GM12874 (cell line): Measurements from ENCODE around the gene MRTFA.

Experiments
- CTCF ChIP-seq: IDR thresholded peaks from 2 replicates; pipeline ENCODE4 v1.5.1; 2011; ENCODE audit warnings: low read depth, mild to moderate bottlenecking, control low read depth, low read length, moderate library complexity; ENCODE audit not compliant: insufficient read depth

MRTFA gene

GRCh38 chr22:40525250-40525884, 111.2 kb downstream of the MRTFA start:
- peak; percentile 68 for TF ChIP-seq CTCF

- peak; percentile 46 for TF ChIP-seq CTCF
Observed at GRCh38 chr22:40524392-40525249, 111.9 kb downstream of the MRTFA start.

GRCh38 chr22:40522141-40522540, 114.4 kb downstream of the MRTFA start:
- TF ChIP-seq CTCF = no peak

- no peak for TF ChIP-seq CTCF
Observed at GRCh38 chr22:40521046-40521445, 115.5 kb downstream of the MRTFA start.

GRCh38 chr22:40520562-40520961, 116.0 kb downstream of the MRTFA start:
- no peak for TF ChIP-seq CTCF

DNA sequence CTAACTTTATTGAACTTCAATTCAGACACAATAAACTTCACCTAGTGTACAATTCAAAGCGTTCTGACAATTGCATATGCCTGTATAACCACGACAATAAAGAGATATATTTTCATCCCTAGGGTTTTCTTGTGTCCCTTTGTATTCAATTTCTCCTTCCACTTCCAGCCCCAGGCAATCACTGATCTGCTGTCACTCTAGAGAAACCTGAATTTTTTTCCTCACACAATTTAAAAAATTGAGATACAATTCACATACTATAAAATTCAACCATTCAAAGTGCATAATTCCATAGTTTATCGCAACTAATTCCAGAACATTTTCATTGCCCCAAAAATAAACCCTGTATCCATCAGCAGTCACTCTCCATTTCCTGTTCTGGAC, 116.6 kb downstream of the MRTFA start:
- no peak for TF ChIP-seq CTCF

DNA sequence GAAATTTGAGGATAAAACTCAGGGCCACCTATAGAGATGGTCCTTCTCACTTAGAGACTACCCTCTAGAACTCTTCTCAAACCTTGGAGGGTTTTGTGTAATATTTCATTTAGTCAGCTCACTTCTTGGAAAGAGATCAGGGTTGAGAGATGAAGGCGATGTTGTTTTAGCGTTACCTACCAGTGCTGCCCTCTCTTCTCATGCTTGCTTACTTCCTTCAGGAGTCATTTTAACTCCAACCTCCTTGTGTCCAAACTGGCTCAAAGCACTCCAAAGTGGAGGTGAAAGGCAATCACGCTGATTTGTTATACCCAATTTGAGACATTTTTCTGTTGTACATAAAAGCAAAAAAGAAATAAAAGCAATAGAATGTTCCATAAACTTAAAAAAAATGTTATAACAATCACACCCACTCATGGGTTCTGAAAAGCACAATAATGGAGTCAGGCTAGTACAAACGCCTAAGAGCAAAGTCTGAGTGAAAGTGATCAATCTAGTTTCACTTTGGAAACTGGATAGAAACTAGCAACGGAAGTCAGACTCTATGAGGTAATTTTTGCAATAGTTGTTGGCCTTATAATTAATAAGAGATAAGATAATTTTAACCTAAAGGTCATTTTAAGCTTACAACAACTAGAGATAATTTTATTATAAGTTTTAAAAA, 117.1 kb downstream of the MRTFA start:
- TF ChIP-seq CTCF = no peak
